Progenitor cell of endocrine pancreas (in vitro differentiated cells): ENCODE measurements around the gene GJB4. TPM values are rescaled to one million over a fixed set of nuclear protein-coding genes. Genes with fewer than 3 reads are reported as not detected.
"Not testable (repeated sequence)": the region's sequence is repeated elsewhere in the genome, so short reads cannot be mapped to it uniquely, and the experiment has no call there.

Experiments used
- DNase-seq: peaks from one replicate; pipeline ENCODE4 v3.0.0; 2021; ENCODE audit warnings: low spot score; ENCODE audit not compliant: unreplicated experiment
- H3K27ac Mint-ChIP-seq: 2 replicates; pipeline ENCODE4 v1.8.0; 2021; ENCODE audit warnings: mild to moderate bottlenecking, moderate library complexity, mixed read lengths
- H3K27me3 Mint-ChIP-seq: 2 replicates; pipeline ENCODE4 v1.8.0; 2021; ENCODE audit warnings: mixed read lengths
- H3K36me3 Mint-ChIP-seq: 2 replicates; pipeline ENCODE4 v1.8.0; 2022; ENCODE audit warnings: mixed read lengths; ENCODE audit not compliant: insufficient read depth
- H3K4me1 Mint-ChIP-seq: 2 replicates; pipeline ENCODE4 v1.8.0; 2021; ENCODE audit warnings: low read depth, mixed read lengths
- H3K4me3 Mint-ChIP-seq: 2 replicates; pipeline ENCODE4 v1.8.0; 2021; ENCODE audit warnings: low read depth, mild to moderate bottlenecking, moderate library complexity, mixed read lengths
- H3K9me3 Mint-ChIP-seq: 2 replicates; pipeline ENCODE4 v1.8.0; 2021; ENCODE audit warnings: low read depth, mixed read lengths
- CTCF ChIP-seq: fragments of 200-600 bp; sonication (generic); IDR thresholded peaks from one replicate; pipeline ENCODE4 v1.5.0; 2021; ENCODE audit warnings: antibody characterized with exemption, mild to moderate bottlenecking; ENCODE audit not compliant: unreplicated experiment
- total RNA-seq: library from RNA; stranded (reverse); gene quantifications from 2 replicates; pipeline ENCODE4 v1.2.1, GENCODE V29; 2021

Gene GJB4
- total RNA-seq, 1 donor from 2014 or later: not detected

- Mint-ChIP-seq H3K4me1 (no peaks in the 10 kb centered on the region), H3K4me3 (no peak overlapping the region), H3K27ac (no peak overlapping the region), H3K36me3 (no peaks in the 10 kb centered on the region), H3K9me3 (no peaks in the 10 kb centered on the region), H3K27me3 (peaks cover 6% of the 10 kb centered on the region)
- TF ChIP-seq CTCF: no peak
- no peak for DNase-seq
These were observed 12.2 kb downstream of the GJB4 start for GRCh38 chr1:34771573-34772371.

DNA sequence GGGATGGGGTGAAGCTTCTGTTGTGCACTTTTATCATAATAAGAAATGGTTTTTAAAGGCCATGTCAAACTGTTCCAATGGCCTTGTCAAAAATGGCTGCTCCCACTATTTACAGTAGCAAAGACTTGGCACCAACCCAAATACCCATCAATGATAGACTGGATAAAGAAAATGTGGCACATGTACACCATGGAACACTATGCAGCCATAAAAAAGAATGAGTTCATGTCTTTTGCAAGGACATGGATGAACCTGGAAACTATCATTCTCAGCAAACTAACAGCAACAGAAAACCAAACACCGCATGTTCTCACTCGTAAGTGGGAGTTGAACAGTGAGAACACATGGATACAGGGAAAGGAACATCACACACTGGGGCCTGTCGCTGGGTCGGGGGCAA lies 13.6 kb downstream of the GJB4 start:
- H3K27ac Mint-ChIP-seq, H3K27me3 Mint-ChIP-seq, H3K9me3 Mint-ChIP-seq, DNase-seq, H3K4me3 Mint-ChIP-seq, H3K4me1 Mint-ChIP-seq, H3K36me3 Mint-ChIP-seq: not testable (repeated sequence)

DNA sequence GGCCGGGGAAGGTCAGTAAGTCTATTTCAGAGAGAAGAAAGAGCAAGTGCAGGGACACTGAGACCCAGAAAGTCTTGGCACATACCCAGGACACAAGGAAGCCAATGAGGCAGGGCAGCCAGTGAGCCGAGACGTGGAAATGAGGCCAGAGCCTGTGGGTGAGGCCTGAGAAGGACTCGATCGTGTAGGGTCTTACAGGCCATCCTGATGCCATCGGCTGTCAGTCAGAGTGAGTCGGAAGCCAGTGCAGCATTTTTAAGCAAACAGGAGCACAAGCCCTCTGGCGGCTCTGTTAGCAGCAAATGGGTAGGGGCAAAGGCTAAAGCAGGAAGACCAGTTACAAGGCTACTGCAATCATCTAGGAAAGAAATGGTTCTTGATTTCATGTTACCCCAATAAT lies 15.4 kb downstream of the GJB4 start:
- peaks cover 28% of the 10 kb centered on the region for H3K27me3 Mint-ChIP-seq
- no peak overlapping the region for H3K4me3 Mint-ChIP-seq
- no peak overlapping the region for H3K27ac Mint-ChIP-seq
- H3K4me1 Mint-ChIP-seq: no peaks in the 10 kb centered on the region
- DNase-seq: no peak
- no peaks in the 10 kb centered on the region for H3K36me3 Mint-ChIP-seq
- H3K9me3 Mint-ChIP-seq: no peaks in the 10 kb centered on the region
- TF ChIP-seq CTCF: no peak

- Mint-ChIP-seq H3K4me1 (peaks cover 2% of the 10 kb centered on the region), H3K9me3 (no peaks in the 10 kb centered on the region), H3K27me3 (peaks cover 36% of the 10 kb centered on the region), H3K36me3 (no peaks in the 10 kb centered on the region), H3K4me3 (no peak overlapping the region), H3K27ac (no peak overlapping the region)
- TF ChIP-seq CTCF: no peak
- DNase-seq: no peak
These were observed 17.4 kb downstream of the GJB4 start for GRCh38 chr1:34776911-34777310.

- DNase-seq: no peak
- TF ChIP-seq CTCF: no peak
- no peak overlapping the region for H3K27ac Mint-ChIP-seq
- H3K9me3 Mint-ChIP-seq: no peaks in the 10 kb centered on the region
- H3K4me1 Mint-ChIP-seq: peaks cover 5% of the 10 kb centered on the region
- no peak overlapping the region for H3K4me3 Mint-ChIP-seq
- peaks cover 39% of the 10 kb centered on the region for H3K27me3 Mint-ChIP-seq
- no peaks in the 10 kb centered on the region for H3K36me3 Mint-ChIP-seq
These were observed 18.2 kb downstream of the GJB4 start for GRCh38 chr1:34777519-34778321.
